B cell (primary cell): ENCODE measurements around the gene ANGPTL2.

Experiments used
- CTCF ChIP-seq: fragments of 200-600 bp; IDR thresholded peaks from one replicate; pipeline ENCODE4 v1.8.0; 2022; ENCODE audit warnings: antibody characterized with exemption, mild to moderate bottlenecking
- EZH2 ChIP-seq: IDR thresholded peaks from 2 replicates; pipeline ENCODE4 v1.6.1; 2012; ENCODE audit warnings: borderline replicate concordance, low read depth, mild to moderate bottlenecking, moderate library complexity, low read length; ENCODE audit not compliant: insufficient read depth, poor library complexity, severe bottlenecking

GRCh38 chr9:127077644-127077946 is 44.8 kb downstream of the ANGPTL2 start:
- TF ChIP-seq CTCF (no peak), EZH2 (no peak)
